Measurements from ENCODE around the gene ABCC3.
A peak's percentile ranks its signal among the peaks of the same experiment; 100 is the strongest.

ABCC3 gene

DNA sequence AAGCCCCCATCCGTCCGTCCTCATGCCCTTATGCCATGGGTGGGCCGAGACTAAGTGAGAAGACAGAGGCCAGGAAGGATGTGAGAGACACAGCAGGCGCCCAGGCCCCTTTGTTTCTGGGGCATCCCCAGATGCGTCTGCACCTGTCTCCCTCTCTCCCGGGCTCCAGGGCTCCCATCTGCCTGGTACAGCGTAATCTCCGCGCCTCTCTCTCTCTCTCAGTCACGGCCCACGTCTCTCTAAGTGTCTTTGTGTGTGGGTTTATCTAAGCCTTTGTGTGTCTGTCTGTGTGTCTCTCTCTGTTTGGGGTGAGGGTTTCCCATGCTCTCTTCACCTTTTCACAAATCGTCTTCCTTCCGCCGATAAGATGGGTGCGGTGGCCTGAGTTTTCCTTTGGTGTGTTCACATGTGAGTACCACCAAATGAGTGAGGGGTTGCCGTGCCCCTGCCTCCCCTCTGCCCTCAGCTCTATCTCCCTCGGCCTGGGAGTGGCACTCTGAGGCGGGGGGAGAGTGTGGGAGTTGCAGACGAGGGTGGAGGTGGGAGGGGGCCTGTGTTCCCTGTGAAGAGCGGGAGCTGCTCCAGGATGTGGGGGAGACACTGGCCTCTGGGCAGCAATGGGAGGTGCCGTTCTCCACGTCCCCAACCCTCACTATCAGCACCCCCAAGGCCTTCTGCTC lies 25.8 kb upstream of the ABCC3 start:
- DNase-seq, result no peak

DNA sequence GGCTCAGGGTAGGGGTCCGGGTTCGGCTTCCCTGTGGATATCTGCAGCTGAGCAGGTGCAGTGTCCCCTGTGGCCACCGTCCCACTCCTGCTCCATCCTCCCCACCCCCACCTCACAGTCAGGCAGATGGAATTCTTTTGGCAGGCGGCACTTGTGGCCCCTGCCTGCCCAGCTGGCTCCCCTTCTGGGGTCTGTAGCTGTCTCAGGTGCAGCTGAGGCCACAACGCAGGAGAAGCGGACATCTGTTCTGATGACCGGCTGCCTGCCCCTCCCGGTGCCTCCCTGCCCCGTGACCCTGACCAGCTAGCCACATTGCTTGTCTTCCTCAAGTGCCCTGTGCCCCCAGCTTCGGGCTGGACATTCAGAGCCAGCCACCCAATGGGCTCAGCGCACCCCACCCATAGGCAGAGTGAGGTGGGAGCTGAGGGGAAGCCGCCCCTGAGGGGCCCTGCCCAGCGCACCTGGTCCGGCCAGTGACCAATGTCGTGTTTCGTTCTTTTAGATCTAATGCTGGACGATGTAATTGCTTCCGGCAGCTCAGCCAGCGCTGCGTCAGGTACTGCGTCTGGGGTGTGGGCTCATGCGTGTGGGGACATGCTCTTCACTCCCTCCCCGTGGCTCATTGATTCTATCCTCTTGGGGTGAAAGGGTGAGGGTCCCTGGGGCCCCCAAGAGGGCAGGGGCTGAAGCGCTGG lies 25.2 kb upstream of the ABCC3 start:
- DNase-seq, result no peak

DNA sequence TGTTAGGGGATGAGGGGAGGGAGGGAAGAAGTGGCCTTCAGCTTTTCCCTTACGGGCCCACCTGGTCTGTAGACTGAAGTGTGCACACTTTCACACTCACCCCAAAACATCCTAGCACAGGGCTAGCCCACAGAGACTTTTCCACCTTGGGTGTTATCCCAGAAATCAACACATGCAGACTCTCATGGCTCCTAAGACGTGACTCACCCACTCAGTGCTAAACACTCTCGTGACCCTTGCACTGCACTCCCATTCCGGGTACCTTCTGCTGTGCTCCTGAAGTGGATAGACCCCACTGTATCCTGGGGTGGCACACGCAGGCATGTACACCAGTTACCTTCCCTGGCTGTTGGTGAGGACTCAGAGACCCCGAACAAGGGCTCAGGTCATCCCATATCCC lies 23.0 kb upstream of the ABCC3 start:
- DNase-seq, result no peak

DNA sequence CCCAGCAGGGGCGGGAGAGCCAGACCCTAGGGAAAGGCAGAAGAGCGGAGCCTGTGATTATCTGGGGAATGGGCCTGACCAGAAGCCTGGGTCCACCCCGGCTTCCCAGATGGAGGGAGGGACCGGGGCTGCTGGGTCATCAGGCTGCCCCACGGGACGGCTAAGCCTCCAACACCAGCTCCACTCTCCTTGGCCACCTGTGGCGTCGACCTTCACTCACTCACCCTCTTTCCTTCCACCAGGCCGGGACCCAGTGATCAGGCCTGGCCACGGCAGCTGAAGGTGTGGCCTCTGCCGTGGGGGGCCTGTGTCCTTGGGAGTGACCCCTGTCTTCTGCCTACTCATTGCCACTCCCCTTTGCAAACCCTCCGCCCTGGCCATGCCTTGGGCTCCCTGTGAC lies 22.4 kb upstream of the ABCC3 start:
- no peak for DNase-seq

DNA sequence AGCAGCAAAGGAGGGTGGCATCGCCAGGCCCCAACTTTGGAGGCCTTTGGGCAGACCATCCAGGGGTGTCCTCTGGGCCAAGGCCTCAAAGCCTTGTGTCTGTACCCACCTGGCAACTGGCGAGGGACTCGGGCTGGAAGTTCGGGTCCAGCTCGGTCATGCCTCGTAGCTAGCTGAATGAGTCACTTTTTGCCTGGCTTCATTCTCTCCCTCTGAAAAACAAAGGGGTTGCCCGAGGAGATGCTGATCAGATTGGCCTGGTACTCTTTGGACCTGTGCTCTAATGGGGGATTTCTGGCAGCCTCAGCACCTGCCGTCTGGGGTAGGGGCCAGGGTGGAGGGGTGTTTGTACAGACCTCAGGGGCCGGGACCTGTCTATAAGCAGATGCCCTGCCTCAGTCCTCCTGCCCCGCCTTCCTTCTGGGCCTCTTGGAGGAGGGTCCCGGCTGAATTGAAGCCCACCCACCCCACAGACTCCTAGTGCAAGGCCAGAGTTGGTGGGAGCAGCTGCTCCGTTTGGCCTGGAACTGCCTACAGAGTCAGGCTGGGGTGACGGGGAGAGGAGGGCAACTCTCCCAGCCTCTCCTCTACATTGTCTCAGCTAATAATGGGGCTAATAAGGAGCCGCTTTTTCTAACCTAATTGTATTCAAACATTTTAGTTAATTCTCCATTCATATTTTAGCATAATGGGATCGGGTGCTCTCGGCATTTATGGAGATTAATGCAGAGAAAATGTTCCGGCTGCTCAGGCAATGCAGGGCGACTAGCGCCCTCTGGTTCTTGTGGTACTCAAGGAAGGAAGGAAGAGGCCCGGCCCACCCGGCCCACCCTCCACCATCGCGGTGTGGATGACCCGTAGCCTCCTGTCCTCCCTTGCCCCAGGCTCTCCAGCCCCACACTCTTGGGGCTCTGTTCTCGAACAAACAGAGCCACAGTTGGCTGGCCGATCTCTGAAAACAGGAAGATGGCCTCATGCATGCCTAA lies 21.4 kb upstream of the ABCC3 start:
- no peak for DNase-seq

DNA sequence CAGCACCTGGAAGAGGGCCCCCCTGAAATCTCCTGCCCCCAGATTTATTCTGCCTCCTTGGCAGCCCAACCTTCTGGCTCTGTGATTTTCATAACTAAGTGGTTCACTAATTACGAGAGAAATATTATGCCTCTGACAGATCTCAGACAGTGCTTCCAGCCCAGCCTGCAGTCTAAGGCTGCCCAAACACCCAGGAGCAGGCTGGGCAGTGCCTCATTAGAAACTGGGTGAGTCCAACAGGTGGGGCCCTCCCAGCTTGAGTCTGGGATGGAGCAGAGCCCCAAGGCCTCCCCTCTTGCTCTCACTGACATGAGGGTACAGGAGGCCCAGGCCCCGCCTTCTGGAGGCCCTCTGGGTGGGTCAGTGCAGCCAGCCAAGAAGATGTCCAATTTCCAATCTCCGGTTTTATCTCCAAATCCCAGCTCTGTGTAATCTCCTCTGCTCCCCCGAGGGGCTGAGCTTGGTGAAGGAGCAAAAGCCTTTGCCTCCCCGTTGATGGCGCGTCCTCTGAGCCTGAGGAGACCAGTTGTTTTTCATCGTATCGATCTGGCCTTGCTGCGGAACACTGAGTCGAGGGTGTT lies 20.1 kb upstream of the ABCC3 start:
- DNase-seq, result no peak

DNA sequence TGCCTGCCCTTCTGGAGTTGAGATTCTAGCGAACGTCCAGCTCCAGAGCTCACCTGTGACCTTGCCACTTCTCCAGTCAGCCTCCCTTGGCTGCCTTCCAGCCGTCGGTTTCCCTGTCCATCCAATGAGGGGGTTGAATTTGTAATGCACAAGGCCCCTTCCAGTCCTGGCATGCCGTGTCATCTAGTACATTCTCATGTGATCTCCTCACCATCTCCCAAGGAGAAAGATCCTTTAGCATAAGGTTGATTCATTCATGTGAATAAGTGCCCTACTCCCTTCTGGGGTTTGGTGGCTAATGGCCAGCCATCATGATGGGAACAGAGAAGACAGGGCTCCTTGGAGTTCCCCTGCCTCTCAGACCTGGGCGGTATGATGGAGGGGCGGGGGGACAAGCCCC lies 18.9 kb upstream of the ABCC3 start:
- DNase-seq, result no peak

DNA sequence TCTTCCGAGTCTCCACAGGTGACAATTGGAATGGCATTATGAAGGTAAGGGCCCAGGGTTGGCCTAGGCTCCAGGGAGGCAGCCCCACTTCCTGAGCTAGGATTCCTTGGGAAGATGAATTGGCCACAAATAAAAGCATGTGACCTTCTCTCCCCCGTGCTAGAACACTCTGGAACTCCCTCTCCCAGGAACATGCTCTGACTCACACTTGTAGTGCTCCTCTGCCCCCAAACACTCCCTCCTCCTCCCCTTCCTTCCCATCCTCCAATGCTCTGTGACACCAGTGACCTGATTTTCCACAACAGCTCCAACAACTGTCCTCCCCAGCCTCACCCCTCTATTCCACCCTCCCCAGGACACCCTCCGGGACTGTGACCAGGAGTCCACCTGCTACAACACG lies 16.4 kb upstream of the ABCC3 start:
- DNase-seq, result no peak

DNA sequence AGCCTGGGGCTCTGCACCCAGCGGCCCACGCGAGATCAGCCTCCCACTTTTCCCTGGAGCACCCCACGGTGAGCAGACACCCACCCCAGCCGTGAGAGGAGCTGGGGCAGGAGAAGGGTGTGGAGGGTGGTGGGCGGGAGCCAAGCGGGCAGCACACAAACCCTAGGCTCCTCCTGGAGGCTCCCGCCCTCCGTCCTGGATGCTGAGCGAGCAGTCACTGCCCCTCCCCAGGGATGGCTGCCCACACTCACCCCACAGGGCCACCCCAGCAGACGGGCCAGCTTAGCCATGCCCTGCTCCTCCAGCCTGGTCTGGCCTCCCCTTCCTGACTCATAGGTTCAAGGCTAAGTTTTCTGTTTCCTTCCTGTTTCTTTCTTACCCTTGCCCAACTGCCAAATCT lies 15.7 kb upstream of the ABCC3 start:
- no peak for DNase-seq

DNA sequence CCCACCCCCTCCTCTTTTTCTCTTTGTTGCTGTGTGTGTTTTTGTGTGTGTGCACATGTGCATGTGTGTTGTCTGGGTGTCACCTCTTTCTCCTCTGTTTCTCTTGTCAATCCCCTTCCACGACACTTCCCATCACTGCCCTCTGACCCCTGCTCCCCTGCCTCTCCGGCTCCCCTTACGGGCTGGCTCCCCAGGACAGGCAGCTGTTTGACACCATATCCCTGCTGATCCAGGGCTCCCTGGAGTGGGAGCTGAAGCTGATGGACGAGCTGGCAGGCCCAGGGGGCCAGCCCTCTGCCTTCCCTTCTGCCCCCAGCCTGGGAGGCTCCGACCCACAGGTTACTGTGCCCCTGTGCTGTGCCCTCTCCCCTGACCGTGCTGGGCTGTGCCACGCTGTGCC lies 15.2 kb upstream of the ABCC3 start:
- DNase-seq, result no peak

DNA sequence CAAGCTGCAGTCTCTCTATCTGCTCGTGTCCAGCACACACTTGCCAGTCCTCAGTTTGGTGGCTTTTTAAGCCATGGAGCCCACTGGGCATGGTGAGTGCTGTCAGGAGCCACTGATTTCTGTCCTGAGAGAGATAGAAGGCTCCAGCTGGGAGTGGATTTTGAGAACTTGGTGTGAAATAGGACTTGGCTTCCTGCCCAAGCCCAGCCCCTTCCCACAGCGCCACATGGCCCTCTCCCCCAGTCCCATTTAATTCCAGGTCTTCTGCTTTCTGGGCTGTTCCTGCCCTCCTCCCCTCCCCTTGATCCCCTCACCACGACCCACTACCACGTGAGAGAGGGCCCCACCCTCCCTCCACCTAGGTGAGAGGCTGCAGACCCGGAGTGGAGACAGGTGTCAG lies 14.4 kb upstream of the ABCC3 start:
- DNase-seq, result no peak

DNA sequence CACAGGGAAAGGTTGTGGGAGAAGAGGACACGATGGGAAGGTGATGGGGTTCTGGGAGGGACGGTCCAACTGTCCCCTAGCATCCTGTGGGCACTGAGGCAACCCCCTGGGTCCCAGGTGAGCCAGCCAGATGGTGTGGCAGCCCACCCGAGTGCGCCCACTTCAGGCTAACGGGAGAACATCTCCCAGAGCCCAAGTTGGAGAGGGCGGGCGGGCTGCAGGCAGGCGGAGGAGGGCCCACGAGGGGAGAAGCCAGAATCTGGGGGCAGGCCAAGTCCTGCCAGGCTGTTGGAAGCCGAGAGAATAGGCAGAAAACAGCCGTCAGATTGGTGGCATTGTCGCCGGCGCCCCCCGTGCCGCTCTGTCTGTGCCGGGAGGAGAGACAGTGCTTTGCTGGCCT lies 13.8 kb upstream of the ABCC3 start:
- DNase-seq, result no peak

DNA sequence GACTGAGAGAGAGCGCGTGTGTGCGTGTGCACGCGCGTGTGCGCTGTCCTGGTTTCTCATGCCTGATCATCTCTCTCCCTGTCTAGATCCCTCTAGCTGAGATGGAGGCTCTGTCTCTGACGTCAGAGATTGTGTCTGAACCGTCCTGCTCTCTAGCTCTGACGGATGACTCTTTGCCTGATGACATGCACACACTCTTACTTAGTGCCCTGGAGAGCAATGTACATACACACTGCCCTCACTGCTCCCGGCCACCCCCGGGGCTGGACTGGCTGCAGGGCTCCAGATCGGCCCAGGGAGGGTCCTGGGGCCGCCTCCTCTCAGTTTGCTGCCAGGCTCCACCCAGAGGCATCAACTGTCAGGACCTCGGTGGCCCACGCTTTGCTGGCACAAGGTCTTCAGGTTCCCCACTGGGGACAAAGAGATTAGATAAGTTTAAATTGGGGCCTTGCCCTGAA lies 13.1 kb upstream of the ABCC3 start:
- no peak for DNase-seq

DNA sequence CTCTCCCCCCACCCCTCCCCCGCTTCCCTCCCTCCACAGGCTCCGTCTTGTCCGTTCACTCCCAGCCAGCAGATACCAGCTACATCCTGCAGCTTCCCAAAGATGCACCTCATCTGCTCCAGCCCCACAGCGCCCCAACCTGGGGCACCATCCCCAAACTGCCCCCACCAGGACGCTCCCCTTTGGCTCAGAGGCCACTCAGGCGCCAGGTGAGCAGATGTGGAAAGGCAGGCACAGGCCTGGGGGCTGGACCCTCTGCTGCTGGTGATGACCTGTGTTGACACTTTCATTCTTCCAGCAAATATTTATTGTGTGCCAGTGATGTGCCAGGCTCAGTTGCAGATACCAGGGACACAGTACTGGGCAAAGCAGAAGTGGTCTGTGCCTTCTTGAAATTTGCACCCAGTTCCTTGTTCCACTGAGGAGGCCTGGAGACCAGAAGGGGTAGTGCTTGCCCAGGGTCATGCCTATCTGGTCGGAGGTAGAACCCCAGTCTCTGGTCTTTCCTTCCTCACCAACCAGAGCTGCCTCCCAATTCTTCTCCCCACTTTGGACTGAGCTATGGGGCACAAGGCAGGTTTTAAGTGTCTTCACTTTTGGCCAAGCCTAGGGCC lies 10.3 kb upstream of the ABCC3 start:
- no peak for DNase-seq

DNA sequence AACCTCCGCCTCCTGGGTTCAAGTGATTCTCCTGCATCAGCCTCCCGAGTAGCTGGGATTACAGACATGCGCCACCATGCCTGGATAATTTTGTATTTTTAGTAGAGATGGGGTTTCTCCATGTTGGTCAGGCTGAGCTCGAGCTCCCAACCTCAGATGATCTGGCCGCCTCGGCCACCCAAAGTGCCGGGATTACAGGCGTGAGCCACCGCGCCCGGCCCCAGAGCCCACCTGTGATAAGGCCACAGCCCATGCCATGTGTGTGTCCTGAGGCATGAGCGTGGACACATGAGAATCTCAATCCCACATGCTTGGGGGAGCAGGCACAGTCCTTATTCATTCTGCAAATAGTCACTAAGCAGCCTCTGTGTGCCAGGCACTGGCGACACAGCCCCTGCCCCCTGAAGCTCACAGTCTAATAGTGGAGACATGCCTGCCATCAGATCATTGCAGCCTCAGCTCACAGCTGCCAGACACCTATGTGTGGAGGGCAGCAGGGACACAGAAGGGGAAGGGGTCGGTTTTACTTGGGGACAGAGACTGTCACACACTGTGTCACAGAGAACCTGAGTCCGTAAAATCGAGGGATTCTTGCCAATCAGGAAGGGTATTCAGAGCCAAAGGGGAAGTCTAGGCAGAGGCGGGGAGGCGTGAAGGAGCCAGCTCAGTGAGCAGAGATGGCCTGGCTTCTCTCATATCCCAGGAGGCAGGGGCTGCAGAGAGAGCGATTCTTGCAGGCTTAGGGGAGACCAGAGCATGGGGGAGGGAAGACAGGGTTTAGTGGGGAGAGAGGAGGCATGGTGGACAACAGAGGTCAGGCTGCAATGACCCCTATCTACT lies 9.4 kb upstream of the ABCC3 start:
- DNase-seq, result no peak

DNA sequence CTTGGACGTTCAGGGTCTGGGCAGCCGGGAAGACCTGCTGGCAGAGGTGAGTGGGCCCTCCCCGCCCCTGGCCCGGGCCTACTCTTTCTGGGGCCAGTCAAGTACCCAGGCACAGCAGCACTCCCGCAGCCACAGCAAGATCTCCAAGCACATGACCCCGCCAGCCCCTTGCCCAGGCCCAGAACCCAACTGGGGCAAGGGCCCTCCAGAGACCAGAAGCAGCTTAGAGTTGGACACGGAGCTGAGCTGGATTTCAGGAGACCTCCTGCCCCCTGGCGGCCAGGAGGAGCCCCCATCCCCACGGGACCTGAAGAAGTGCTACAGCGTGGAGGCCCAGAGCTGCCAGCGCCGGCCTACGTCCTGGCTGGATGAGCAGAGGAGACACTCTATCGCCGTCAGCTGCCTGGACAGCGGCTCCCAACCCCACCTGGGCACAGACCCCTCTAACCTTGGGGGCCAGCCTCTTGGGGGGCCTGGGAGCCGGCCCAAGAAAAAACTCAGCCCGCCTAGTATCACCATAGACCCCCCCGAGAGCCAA lies 8.6 kb upstream of the ABCC3 start:
- peak; percentile 62 for DNase-seq

DNA sequence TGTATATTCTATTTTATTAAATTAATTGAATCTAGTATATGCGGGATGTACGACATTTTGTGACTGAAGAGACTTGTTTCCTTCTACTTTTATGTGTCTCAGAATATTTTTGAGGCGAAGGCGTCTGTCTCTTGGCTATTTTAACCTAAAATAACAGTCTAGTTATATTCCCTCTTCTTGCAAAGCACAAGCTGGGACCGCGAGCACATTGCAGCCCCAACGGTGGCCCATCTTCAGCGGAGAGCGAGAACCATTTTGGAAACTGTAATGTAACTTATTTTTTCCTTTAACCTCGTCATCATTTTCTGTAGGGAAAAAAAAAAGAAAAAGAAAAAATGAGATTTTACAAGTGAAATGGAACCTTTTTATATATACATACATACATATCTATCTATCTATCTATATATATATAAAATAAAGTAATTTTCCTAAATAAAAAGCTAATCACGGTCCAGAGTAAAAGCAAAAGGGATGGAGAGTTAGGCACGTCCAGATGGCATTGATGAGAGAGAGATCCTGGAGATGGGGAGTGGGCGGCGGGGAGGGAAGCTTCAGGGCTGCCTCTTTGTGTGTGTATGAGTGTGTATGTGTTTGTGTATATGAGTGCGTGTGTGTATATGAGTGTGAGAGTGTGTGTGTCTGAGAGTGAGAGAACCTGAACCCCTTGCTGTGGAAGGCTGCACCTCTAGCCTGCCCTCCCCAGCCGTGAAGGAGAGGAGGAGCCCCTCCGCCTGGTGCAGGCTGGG lies 7.5 kb upstream of the ABCC3 start:
- DNase-seq, result no peak

DNA sequence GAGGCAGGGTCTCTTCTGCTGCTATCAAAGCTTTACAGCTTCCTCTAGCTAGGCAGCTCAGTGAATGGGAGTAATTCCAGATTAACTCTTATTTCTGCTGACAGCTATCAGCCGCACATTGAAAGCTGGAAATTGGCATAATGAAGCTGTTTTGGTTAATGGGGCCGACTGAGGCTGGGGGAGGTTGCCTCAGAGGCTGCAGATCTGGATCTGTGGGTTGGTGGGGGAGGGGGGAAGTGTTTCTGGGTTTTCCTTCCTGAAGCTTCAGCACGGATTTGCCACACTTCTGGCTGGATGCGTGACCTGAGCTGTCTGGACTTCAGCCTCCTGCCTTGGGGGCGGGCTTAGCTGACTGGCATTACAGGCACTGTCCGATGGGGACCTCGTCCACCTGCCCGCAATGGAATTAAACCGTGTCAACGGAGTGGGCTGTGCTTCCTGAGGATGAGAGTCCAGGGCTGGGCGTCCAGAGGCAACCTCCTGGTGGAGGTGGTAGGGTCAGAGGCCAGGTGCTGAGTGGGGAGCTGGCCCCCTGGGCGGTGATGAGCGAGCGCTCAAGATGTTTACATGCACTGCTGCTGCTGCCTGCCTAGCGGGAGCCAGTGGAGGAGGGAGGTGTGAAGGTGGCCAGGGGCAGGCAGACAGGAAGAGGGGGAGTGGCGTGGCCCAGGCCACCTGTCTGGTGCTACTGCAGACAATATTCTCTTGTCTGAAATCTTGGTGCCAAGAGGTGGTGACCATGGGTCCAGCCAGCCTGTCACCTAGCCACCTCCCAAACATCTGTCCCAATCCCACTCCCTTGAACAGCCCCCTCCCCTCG lies 6.7 kb upstream of the ABCC3 start:
- DNase-seq, result no peak

DNA sequence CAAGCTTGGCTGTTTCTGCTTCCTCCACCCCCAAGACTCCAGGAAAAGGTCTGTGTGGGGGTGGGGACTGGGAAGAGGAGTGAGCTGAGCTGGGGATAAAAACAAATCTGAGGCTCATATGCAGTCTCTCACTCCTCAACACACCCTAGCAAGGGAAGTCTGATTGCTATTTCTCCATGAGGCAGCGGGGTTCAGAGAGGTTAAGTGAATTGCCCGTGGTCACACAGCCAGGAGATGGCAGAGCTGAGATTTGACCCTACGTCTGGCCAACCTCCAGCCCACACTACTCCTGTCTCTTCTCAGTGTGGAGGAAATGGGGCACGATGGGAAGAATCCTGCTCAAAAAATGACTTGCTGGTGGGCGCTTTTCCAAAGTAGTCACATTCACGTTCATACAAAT lies 4.8 kb upstream of the ABCC3 start:
- no peak for DNase-seq

Measured in activated CD8-positive, alpha-beta memory T cell treated with anti-CD3 and anti-CD28 coated beads, Interleukin-2, amount 50 U/mL, for 4 hours (primary cell).